Esophagus squamous epithelium (tissue), 4 donors: ENCODE results near the gene RARS1.

Experiments
- CTCF ChIP-seq, 6 experiments: fragments of 450-650 bp in 4 of 6; fragments of 200-600 bp in 2 of 6; sonication (generic) in 2 of 6; IDR thresholded peaks; one replicate each; pipeline ENCODE4 v1.5.1; 2016 to 2019; ENCODE audit warnings: antibody characterized with exemption in 6 of 6, mild to moderate bottlenecking in 4 of 6, moderate library complexity in 4 of 6
- POLR2A ChIP-seq, 4 donors: fragments of 450-650 bp; IDR thresholded peaks; one replicate each; pipeline ENCODE4 v1.6.1; 2017; ENCODE audit warnings: antibody characterized with exemption in 4 of 4, mild to moderate bottlenecking in 4 of 4, moderate library complexity in 3 of 4

GRCh38 chr5:168468836-168469235, 17.4 kb upstream of the RARS1 start:
- TF ChIP-seq CTCF (IDR thresholded peaks at IDR 0.05) (no peak), POLR2A (IDR thresholded peaks at IDR 0.05) (no peak)
